Breast epithelium (tissue), 3 donors: Measurements from ENCODE around the gene AFF3.

Source experiments
- POLR2A ChIP-seq: fragments of 450-650 bp; IDR thresholded peaks from one replicate; pipeline ENCODE4 v1.6.1; 2016; ENCODE audit warnings: antibody characterized with exemption, mild to moderate bottlenecking, moderate library complexity
- POLR2AphosphoS5 ChIP-seq, 3 donors: sonication (generic); formaldehyde crosslinking; IDR thresholded peaks; one replicate each; pipeline ENCODE4 v1.6.1; 2017; ENCODE audit warnings: antibody characterized with exemption in 3 of 3
- TF ChIP-seq, protein P1 (sequence below), 3 donors: fragments of 450-650 bp; IDR thresholded peaks; one replicate each; pipeline ENCODE4 v1.5.1; 2016 to 2017; ENCODE audit warnings: antibody characterized with exemption in 3 of 3, mild to moderate bottlenecking in 3 of 3, moderate library complexity in 3 of 3

- TF ChIP-seq POLR2A: no peak
- TF ChIP-seq, protein P1, sequence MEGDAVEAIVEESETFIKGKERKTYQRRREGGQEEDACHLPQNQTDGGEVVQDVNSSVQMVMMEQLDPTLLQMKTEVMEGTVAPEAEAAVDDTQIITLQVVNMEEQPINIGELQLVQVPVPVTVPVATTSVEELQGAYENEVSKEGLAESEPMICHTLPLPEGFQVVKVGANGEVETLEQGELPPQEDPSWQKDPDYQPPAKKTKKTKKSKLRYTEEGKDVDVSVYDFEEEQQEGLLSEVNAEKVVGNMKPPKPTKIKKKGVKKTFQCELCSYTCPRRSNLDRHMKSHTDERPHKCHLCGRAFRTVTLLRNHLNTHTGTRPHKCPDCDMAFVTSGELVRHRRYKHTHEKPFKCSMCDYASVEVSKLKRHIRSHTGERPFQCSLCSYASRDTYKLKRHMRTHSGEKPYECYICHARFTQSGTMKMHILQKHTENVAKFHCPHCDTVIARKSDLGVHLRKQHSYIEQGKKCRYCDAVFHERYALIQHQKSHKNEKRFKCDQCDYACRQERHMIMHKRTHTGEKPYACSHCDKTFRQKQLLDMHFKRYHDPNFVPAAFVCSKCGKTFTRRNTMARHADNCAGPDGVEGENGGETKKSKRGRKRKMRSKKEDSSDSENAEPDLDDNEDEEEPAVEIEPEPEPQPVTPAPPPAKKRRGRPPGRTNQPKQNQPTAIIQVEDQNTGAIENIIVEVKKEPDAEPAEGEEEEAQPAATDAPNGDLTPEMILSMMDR (IDR thresholded peaks at IDR 0.05): no peak
- TF ChIP-seq POLR2AphosphoS5 (IDR thresholded peaks at IDR 0.05): no peak
Measured at GRCh38 chr2:99918389-99918788, 224.0 kb downstream of the AFF3 start.
